ENCODE results near the gene ATXN7L1. TPM values are rescaled to one million over a fixed set of nuclear protein-coding genes. Genes with fewer than 3 reads are reported as not detected.

ATXN7L1 gene
- total and polyA plus RNA-seq, 2 of the 8 experiments (the other 6 are each of a cell fraction or from before 2014, with no cell fraction given): 14.3 to 34.0 TPM

DNA sequence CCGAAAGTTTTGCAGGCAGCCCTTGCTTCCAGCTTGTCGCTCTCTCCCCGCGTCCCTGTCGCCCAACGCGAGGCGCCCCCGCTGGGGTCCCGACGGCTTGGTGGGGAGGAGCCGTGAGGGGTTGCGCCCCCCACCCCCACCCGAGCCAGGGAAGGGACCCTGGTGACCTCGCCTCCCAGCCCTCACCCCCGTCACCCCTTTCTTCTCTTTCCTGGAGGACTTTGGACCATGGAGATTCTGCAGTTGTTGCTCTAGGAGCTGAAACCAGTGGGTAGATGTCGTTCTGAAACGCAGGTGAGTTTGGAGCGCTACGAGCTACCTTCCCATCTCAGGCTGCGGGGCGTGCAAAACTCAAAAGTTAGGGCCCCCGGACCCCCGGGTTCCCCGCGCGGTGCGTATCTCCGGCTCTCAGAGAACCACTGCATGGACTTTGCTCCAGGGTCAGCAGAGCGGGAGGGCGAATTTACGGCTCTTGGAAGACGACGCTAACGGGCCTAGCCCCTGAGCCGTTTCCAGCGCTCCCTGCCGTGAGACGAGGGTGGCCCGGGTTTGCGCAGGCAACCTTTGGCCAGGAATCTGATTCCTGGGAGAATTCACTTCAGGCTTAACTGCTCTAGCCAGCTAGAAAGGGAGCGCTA is 684 bp upstream of the ATXN7L1 start (continued):
- TF ChIP-seq ASH2L (IDR thresholded peaks at IDR 0.05; ENCODE audit: low read length) (peak; percentile 68), TAF1 (IDR thresholded peaks at IDR 0.05; ENCODE audit: low read depth, low read length) (no peak), PHF8 (conservative IDR thresholded peaks at IDR 0.05; ENCODE audit: low read depth, low read length) (no peak), EGR1 (IDR thresholded peaks at IDR 0.05; ENCODE audit: borderline replicate concordance, low read depth, low read length) (no peak), POLR2A (IDR thresholded peaks at IDR 0.05; ENCODE audit: control extremely low read depth in 1 of 2, low read depth in 2 of 2, low read length in 2 of 2) (no peak), SIN3A (conservative IDR thresholded peaks at IDR 0.05 in 1 of 2, IDR thresholded peaks at IDR 0.05 in 1 of 2; ENCODE audit: low read depth in 1 of 2, low read length in 2 of 2) (no peak), BCL11A (IDR thresholded peaks at IDR 0.05; ENCODE audit: low read depth in 2 of 2, low read length in 2 of 2) (no peak), SAP30 (IDR thresholded peaks at IDR 0.05; ENCODE audit: insufficient read depth, insufficient replicate concordance, low read length) (no peak), ZNF274 (IDR thresholded peaks at IDR 0.05; ENCODE audit: borderline replicate concordance, extremely low read depth, low read length) (no peak)
- TF ChIP-seq, protein P1, sequence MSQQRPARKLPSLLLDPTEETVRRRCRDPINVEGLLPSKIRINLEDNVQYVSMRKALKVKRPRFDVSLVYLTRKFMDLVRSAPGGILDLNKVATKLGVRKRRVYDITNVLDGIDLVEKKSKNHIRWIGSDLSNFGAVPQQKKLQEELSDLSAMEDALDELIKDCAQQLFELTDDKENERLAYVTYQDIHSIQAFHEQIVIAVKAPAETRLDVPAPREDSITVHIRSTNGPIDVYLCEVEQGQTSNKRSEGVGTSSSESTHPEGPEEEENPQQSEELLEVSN (IDR thresholded peaks at IDR 0.05): peak; percentile 44; the same call in 1 of the 2 replicates

Measured in H1 (cell line).